Myocyte (in vitro differentiated cells): ENCODE measurements around the gene PFAS. TPM values are rescaled to one million over a fixed set of nuclear protein-coding genes. Genes with fewer than 3 reads are reported as not detected.
"Not testable (repeated sequence)": the region's sequence is repeated elsewhere in the genome, so short reads cannot be mapped to it uniquely, and the experiment has no call there.

ENCODE experiments used
- DNase-seq: peaks from one replicate; pipeline ENCODE4 v3.0.0-alpha.2; 2012; ENCODE audit warnings: low read depth
- polyA plus RNA-seq: library from polyadenylated mRNA; unstranded; fragments of >200 nt; gene quantifications from one replicate; pipeline ENCODE4 v1.2.1, GENCODE V29; 2012; ENCODE audit warnings: missing spikeins
- total RNA-seq: library from RNA; depleted of rRNA; stranded (reverse); fragments of >200 nt; gene quantifications from 2 replicates; pipeline ENCODE4 v1.2.3, GENCODE V29; 2014

The PFAS gene, protein sequence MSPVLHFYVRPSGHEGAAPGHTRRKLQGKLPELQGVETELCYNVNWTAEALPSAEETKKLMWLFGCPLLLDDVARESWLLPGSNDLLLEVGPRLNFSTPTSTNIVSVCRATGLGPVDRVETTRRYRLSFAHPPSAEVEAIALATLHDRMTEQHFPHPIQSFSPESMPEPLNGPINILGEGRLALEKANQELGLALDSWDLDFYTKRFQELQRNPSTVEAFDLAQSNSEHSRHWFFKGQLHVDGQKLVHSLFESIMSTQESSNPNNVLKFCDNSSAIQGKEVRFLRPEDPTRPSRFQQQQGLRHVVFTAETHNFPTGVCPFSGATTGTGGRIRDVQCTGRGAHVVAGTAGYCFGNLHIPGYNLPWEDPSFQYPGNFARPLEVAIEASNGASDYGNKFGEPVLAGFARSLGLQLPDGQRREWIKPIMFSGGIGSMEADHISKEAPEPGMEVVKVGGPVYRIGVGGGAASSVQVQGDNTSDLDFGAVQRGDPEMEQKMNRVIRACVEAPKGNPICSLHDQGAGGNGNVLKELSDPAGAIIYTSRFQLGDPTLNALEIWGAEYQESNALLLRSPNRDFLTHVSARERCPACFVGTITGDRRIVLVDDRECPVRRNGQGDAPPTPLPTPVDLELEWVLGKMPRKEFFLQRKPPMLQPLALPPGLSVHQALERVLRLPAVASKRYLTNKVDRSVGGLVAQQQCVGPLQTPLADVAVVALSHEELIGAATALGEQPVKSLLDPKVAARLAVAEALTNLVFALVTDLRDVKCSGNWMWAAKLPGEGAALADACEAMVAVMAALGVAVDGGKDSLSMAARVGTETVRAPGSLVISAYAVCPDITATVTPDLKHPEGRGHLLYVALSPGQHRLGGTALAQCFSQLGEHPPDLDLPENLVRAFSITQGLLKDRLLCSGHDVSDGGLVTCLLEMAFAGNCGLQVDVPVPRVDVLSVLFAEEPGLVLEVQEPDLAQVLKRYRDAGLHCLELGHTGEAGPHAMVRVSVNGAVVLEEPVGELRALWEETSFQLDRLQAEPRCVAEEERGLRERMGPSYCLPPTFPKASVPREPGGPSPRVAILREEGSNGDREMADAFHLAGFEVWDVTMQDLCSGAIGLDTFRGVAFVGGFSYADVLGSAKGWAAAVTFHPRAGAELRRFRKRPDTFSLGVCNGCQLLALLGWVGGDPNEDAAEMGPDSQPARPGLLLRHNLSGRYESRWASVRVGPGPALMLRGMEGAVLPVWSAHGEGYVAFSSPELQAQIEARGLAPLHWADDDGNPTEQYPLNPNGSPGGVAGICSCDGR (N-terminal part only)
- total RNA-seq, result 16.1 and 20.6 TPM in 2 replicates
- polyA plus RNA-seq, result 10.9 TPM

GRCh38 chr17:8248751-8249607 is at the start of gene PFAS:
Gene PFAS, plus strand, starts transcription at chr17:8249289. Its CDS starts 4,649 bp downstream, at chr17:8253938.
- peak; percentile 94 for DNase-seq

- DNase-seq, result no peak
Measured at GRCh38 chr17:8204761-8205555, 44.1 kb upstream of the PFAS start.

DNA sequence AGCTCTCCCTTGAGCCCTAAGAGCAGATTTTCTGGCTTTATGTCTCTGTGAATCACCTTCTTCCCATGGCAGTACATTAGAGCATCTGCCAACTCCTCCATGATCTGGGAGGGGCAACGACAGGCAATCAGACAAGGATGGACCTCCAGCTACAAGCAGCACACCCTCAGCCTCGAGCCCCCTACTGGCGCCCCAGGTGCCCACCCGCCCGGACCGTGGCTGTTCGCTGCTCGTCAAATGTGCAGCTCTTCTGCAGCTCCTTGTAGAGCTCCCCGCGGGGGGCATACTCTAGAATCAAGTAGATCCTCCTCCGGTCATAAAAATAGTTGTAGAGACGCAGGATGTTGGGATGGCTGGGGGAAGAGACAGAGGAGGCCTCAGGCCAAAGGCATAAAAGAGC is 42.6 kb upstream of the PFAS start:
- no peak for DNase-seq

DNA sequence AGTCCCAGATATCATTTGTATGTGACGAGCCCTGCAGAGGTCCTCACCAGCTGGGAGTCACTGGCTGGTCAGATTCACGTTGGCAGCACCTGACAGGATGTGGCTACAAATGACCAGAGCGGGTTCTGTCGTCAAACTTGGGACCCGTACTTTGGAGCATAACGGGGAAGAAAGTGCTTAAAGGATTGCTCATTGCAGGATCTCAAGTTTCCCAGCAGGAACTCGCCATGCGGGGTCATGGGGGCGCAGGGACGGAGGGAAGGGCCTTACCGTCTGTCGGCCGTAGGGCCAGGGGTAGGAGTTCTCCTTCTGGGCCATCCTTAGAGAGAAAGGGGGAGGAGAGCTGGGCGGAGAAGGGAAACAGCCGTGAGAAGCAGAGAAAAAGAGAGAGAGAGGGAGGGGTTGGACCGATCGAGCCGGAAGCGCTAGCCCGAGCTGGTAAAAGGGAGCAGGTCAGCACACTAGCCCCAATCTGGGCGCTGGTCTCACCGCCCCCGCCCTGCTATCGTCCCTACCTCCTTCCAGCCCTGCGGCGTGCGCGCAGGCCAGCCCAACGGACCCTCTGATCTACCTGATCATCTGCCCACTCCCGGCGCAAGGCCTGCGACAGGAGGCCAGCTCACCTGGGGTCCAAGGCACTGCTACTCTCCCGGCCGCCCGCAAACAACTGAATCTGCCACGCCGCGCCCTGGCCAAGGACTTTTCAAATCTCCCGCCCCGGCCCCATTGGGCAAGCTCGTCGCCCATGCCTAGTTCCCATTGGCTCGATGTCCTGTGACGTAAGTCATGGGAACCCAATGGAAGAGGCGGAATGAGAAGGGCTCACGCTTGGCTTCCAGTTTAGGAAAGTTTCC is 39.0 kb upstream of the PFAS start, which contains the start of gene AURKB:
Gene AURKB (minus strand): TSS at position 669 of the 854 bp plus-strand sequence. CDS start 351 bp downstream, at position 318.
- DNase-seq, result peak; percentile 98

GRCh38 chr17:8210761-8211458 is 38.2 kb upstream of the PFAS start:
- DNase-seq, result no peak

GRCh38 chr17:8212312-8213180 is 36.5 kb upstream of the PFAS start:
- peak; percentile 19 for DNase-seq

DNA sequence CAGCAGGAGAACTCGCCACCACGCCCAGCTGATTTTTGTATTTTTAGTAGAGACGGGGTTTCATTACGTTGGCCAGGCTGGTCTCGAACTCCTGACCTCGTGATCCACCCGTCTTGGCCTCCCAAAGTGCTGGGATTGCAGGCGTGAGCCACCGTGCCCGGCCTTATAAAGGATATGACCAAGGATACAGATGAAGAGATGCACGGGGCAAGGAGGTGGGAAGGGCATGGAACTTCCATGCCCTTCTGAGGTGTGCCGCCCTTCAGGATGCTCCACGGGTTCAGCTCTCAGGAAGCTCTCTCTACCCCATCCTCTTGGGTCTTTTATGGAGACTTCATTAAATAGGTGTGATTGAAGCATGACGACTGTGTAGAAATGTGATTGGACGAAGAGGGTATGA is 35.1 kb upstream of the PFAS start:
- not testable (repeated sequence) for DNase-seq

DNA sequence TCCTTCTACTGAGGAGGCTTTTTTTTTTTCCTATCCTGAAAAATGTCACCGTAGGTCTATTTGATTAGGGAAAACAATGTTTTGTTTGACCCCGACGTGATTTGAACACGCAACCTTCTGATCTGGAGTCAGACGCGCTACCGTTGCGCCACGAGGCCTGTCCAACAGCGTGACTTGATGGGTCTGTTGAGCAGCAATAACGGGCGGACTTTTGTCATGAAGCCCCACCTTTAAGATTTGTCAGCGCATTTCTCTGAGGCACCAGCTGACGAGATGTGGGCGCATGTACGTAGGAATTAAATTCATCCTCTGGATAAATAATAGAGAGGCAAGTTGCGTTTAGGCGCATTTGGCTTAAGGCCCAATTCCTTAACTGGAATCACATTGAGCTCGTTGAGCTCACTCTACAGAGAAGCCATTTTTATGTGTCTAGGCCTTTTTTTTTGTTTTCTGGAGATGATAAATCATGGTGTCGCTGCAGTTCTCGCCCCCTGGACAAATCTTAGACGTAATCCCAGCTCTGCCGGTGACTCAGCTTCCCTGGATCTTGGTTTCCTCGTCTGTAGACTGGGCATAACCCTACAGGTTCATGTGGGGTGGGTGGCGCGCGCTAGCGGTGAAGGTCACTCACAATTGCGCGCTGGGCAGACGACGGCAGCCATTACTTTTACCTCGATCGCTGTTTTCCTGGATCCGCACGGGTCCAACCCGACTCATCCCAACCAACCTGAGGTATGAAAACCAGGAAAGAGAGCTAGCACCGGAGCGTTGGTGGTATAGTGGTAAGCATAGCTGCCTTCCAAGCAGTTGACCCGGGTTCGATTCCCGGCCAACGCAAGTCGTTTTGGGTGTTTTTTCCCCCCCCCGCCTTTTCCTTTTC is 28.1 kb upstream of the PFAS start:
- peak; percentile 92 for DNase-seq

- peak; percentile 93 for DNase-seq
Measured at GRCh38 chr17:8221663-8222379, 27.3 kb upstream of the PFAS start.

- no peak for DNase-seq
Measured at GRCh38 chr17:8222380-8222629, 26.8 kb upstream of the PFAS start.

DNA sequence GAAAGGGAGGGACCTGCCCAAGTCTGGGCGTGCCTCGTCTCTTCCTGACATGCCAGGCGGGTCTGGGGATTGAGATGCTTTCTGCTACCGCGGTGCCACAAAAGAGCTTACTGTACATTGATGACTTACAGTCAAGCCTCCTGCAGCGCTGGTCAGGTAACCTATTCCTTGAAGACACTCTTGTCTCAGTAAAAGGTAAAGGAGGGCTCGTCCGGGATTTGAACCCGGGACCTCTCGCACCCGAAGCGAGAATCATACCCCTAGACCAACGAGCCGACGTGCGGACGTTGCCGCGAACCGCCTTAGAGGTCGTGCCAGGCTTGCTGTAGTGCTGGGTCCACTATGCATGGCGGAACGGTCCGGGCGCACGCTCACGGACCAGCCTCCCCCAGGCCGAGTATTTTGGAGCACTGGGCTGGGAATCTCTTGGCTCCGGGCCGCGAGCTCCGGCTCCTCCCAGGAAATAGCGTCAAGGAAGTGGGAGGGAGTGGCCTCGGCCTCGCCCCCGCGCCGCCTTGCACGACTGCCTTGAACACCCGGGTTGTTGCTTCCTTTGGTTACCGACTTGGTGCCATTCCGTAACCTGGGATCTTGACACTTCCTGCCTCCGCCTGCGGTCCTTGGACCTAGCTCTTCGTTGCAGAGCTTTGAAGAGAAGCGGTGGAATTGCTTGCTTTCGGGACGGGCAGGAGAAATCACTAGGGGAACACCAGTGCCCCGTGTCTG is 26.3 kb upstream of the PFAS start:
- peak; percentile 92 for DNase-seq

DNA sequence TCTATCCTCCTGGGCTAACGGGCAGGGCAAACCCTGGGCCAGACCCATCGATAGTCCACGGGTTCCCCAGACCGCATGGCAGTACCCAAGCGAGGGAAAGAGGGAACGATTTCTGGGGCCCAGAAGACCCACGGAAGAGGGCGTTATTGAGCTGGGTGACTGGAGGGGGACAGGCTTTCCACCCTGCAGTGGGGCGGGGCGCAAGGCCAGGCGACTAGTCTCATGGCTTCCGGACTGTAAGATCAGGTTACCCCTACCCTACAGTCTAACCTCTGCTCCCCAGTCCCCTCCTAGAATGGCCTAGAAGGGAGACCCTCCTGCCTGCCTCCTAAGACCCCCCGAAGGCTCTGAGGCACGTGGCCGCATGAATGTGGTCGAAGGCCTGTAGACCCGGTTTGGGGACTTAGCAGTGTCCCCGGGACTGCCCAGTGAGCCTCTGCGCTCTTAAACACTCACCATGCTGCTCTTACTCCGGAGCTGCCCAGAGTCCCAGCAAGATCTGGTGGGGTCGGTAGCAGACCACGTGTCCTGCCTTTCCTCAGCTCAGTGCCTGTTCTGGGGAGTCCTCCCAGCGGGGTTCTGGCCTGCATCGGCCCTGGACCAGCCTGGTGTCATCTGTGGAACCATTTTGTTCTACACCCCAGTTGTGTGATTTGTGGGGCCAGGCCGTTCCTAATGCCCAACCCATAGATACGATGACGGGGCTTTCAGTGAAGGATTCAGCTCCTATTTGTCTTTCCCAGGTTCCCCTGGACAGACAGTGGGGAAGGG is 25.5 kb upstream of the PFAS start:
- DNase-seq, result peak; percentile 84

DNA sequence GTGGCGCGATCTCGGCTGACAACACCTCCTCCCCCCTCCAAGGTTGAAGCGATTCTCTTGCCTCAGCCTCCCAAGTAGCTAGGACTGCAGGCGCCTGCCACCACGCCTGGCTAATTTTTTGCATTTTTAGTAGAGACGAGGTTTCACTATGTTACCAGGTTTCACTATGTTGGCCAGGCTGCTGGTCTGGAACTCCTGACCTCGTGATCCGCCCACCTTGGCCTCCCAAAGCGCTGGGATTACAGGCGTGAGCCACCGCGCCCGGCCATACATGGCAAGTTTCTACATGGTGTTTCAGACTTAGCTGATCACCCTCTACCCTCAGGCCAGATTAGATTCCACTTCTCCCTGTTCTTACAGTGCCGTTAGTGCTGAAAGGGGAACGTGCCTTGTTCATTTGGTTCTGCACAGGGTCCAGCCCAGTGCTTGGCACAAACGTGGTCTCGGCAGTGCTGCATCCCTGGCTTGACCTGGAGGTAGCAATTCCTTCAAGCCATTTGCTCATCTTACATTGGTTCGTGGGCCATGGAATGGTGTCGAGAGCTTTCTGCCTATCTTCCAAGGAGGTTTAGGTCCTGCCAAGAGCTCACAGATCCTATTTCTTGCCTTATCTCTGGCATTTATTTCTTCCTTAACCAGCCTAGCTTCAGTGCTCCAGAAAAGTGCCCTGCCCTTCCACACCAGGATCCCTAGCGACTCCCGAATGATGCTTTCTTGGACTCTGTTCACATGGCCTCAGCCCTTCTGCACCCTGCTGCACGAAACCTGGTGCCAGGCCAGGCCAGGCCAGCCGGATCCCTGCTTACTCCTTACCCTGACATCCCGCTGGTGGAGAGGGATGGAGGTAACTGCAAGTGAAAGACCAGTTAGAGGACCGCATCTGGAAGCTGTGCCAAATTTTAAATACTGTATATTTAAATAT is 23.9 kb upstream of the PFAS start:
- DNase-seq, result no peak
